HK-2 (cell line): ENCODE measurements around the gene RBSN.

ENCODE experiments used
- DNase-seq: peaks from one replicate; pipeline ENCODE4 v3.0.0-alpha.2; 2018; ENCODE audit not compliant: unreplicated experiment

The RBSN gene

DNA sequence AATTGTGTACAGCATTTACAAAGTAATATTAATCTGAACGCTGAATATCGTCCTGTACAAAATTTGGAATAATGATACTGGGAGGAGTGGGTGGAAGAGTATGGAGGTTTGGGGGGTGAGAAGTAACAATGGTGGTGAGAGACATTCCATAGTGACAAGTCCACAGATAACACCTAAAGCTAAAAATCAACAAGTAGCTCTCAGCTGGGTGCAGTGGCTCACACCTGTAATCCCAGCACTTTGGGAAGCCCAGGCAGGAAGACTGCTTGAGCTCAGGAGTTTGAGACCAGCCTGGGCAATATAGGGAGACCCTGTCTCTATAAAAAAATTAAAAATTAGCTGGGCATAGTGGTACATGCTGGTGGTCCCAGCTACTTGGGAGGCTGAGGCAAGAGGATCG is 38.9 kb downstream of the RBSN start:
- DNase-seq = no peak

DNA sequence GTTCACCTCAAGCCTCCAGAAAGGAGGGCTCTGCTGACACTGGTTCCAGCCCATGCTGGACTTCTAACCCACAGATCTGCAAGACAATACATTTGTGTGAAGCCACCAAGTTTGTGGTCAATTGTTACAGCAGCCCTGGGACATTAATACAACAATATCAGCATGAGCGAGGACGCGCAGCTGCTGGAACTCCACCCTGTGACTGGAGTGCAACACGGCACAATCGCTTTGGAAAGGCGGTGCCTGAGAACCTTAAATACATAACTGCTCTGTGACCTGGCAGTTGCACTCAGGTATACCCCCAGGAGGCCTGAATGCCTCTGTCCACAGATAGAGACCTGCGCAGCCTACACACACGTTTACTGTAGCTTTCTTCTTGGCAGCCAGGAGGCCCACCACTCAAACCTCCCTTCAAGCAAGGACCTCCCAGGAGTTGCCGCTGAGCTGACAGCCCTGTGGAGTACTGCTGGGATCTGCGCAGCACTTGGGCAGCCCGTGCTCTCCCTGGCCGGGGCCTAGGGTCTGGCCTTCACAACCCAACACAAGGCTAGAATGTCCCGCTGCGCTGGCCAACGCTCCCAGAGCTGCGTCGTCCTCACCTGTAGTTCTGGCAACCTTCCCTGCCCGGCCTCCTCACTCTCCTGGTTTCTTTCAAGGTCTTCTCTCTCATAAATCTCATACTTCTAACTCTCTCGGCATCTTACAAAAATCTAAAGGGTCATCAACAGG is 42.1 kb downstream of the RBSN start:
- no peak for DNase-seq

DNA sequence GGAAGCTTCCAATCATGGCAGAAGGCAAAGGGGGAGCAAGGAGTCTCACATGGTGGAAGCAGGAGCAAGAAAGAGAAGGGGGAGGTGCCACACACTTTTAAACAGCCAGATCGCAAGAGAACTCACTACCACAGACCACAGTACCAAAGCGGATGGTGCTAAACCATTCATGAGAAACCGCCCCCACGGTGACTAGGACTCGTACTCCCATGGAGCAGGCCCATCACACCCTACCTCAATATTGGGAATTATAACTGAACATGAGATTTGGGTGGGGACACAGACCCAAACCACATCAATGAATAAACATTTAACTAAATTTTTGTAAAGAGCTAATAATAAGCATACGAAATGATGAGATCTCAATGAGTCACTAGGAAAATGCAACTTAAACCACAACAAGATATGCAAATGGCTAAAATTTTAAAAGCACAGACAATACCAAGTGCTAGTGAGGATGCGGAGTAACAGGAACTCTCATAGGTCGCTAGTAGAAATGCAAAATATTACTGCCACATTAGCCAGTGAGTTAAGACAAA is 43.9 kb downstream of the RBSN start:
- DNase-seq = no peak

DNA sequence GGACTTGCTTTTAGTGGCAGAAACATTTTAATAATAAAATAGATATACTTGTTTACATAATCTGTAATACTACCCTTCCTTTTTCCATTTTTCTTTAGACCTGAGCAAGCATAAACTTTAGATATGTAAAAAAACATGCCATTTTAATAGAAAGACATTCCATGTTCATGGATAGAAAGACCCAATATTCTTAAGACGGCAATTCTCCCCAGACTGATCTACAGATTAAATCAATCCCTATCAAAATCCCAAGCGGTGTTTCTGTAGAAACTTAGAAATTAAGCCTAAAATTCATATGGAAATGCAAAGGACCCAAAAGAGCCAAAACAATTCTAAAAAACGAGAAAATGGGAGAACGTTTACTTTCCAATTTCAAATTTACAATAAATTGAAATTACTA is 45.4 kb downstream of the RBSN start:
- DNase-seq = no peak

DNA sequence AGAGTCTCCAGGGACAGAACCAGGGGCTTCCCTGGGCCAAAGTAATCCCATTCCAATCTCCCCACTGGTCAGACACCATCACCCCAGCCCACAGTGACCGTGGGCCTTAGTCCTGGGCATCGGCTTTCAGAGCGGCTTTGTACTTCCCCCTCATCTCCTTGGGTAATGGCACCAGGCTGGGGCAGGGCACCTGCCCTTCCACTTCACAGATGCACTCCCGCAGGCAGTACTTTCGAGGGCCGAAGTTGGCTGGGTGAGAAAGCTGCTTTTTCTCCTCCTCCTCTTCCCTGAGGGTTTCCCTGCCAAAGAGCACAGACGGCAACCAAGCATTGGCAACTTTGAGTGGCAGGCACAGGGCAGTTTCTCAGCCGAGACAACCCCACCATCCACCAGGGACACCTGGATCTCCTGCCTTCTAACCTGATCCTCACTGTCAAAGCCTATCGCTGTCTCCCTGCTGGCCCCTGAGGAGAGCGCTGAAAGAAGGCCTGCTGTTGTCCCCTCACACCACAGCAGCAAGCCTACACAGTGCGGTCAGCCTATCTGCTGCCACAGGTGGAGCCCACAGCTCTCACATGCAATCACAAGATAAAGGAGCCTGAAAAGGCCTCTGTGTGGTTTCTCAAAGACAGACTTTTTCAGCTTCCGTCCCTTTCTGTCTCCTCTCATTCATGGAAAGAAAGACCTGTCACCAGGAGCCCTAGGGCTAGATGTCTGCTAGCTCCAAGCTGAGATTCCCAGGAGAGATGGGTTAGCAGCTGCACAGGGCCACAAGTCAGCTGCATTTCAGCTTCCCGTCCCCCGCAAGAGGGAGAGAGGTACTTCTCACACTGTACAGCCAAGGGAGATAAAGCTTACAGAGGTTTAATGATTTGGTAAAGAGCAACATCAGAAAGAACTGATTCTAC is 46.4 kb downstream of the RBSN start:
- no peak for DNase-seq

DNA sequence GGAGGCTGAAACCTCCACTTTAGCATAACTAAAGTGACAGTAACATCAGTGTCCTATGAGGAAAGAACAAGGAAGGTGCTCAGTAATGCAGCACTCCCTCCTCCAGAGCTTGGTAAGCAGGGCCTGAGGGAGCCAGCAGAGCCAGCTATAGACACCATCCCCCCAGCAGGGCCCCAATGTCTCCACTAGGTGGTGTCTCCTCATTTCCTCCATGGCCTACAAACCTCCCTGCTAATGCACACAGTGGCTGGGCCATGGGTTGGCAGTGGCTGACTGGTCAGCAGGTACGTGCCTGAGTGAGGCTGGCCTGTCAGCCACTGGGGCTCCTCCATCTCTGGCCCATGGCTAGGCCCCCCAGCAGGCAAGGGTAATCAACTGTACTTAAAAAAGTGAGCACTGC is 47.4 kb downstream of the RBSN start:
- peak; percentile 35 for DNase-seq

DNA sequence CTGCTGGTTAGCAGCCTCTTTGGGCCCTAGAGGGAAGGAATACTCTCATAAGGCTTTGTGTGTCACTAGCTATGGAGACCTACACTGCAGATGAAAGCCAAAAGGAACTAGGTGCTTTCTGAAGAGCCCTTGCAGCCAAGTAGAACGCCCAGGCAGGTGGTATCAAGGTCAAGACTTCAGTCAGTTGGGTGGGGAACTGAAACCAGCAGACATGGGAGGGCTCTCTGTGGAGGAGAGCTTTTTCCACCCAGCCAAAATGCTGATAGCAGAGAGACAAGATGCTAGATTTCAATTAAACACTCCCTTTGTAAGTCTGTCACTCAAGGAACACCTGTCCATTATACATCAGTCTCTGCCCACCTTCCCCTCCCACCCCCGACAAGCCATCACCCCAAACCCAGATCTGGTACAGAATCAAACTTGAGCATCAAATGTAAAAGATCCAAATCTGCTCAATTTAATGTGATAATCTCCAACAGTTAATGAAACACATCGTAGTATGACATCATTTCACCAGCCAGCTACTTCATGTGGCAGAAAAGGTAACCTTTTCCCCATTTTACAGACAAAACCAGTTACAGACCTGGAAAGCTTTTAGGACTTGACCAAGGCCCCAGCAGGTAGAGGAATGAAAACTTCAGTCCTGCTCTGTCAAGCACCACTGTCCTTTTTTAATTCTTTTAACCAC is 48.4 kb downstream of the RBSN start:
- DNase-seq = no peak

DNA sequence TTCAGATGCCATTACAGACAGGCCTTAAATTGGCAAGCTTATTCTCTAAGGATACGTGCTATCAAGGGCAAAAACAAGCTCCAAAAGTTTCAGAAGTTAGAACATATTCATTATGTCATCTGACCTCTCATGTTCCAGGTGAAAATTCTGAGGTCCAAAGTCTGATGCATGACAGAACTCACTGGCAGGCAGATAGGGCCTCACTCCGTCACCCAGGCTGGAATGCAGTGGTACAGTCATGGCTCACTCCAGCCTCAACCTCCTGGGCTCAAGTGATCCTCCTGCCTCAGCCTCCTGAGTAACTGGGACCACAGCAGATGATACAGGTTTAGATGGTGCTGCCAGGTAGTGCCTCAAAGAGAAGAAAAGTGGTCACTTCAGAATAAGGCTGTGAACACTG is 49.4 kb downstream of the RBSN start:
- no peak for DNase-seq

DNA sequence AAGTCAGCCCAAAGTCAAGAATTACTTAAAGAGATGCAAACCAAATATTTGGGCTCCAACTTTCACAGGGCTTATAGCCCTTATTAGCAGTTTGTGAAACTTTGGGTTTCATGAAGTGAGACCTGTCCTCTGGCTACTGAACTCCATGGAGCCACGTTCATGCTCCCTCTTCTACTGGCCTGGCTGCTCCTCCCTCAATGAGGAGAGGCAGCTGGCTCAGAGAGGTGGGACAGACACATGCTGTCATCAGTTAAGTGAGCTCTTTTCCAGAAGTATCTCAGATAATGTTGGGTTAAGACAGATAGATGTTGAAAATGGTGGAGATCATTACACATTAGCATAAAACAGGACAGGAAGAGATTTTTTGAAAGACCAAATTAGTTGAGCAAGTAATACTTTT is 53.3 kb downstream of the RBSN start:
- DNase-seq = no peak

DNA sequence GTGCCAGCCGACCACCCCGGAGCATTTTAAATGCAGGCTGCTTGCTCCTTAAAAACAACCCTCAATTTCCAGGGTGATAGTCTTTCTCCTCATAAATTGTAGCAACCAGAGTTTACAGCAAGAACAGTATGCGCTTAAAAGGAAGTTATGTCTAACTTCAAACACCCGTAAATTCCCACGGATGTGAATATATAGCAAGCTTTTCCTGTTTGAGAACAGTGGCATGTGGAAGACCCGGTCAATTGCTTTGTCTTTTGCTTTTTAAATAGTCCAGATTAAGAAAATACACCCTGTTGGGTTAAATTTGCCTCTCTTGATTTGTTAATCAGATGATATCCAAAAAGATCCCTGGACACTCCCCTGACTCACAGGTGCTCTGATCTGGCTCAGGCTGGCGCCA is 54.6 kb downstream of the RBSN start:
- no peak for DNase-seq

DNA sequence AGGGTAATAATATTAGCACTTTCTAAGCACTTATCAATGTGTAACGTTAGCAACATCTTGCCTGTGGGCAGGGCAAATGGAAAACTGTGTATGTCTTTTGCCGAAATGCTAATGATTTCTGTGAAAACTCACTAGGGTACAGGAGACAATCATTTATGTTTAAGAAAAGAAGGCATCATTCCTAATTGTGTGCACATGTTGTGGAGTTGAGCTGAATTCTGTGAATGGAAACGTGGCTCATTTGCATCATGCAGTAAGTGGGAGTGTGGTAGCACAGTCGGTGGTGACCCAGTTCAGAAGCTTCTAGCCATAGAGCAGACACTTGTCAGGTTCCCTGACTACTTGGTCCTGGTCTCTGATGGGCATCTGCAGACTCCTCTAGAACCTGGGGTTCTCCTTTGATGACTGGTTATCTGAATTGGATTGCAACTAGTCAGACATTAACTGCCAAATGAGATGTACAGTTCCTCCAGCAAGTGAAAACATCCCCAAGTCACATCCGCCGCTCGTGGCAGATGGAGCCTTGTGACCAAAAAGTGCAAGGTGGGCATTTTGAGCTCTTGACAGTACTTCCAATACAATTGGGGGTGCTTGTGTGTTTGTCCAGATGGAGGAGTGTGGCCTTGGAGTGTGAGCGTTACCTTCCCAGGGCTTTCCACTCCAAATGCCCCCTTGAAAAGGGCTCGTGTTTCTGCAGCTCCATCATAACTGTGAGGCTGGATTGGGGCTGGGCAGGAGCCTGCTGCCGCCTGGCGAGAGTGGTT is 55.4 kb downstream of the RBSN start:
- no peak for DNase-seq

DNA sequence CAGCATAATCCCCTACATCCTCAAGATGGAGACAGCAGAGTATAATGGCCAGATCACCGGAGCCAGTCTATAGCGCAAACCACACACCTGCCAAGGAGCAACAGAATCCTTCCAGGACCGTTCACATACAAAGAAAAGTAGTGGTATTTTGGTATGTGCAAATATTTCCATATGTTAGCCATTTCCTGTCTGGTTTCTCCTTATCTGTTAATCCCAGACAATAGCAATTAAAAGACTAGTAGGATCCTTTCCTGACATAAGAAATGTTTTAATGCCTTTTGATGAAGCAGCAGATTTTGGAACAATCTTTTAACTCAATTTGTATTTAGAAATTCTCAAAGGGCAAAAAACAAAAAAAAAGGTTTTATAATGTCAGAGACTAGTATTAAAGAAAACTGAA is 56.0 kb downstream of the RBSN start:
- no peak for DNase-seq

DNA sequence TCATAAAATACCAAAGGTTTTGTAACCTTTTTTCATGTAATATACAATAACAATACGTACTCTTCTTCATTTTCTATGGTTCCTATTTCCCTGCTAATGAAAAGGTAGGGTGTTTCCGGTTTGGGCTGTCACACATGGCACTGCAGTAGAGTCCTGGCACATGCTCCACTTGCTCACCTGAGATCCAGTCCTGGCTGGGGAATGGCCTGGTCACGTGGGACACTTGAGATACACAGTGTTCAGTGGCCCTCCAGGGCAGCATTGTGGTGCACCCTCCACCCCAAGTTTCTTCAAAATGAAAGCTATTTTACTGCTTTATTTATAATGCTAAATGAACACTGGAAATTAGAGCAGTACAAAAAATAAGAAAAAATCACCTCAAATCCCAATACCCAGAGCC is 57.0 kb downstream of the RBSN start:
- DNase-seq = no peak

DNA sequence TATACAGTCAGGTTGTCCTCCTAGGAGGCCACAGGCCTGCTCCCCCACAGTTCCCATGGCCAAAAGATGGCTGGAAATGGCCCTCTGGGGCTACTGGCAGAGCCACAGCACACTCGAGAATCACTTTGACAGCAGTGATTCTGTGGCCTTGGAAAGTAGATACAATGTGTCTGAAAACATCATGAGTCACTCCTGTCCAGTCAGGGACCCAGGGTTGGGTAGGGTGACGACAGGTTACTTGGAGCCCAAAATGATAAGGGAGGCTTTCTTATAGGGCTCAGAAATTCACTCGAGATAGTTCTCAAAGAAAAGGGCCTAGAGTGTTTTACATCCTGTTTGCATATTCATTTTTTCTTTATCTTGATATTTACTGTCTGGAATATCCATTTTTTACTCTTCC is 58.1 kb downstream of the RBSN start:
- no peak for DNase-seq

DNA sequence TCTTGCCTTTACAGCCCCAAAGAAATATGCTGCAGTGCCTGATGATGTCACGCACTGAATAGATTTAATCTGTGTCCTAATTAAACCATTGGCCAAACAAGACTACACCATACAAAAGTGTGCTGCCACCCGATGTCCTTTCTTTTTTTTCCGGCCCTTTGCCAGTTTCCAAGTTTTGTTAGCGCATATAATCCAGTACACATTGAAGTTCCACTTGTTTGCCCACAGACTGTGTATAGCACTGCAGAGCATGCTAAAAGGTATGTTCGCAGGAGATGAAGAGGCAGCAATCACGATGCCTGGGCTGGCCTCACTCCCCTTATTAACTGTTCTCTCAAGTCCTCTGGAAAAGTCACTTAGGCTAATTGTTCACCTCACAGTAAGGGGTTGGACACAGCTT is 60.6 kb downstream of the RBSN start:
- DNase-seq = no peak

DNA sequence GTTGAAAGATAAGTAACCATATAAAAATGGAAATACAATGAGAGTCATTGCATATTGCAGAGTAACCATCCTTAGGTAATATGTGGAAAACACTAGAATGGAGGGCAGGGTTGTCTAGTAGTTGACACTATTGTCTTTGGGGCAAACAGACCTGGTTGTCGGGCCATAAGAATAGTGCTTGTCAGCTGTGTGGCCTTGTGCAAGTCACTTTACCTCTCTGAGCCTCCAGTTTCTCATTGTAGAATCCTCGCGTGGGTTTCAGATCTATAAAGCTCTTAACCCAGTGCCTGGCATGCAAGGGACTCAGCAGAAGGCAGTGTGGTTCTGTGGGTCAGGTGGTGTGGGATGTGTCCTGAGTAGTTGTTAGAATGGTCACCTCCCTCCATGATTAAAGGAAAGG is 65.8 kb downstream of the RBSN start:
- DNase-seq = no peak

DNA sequence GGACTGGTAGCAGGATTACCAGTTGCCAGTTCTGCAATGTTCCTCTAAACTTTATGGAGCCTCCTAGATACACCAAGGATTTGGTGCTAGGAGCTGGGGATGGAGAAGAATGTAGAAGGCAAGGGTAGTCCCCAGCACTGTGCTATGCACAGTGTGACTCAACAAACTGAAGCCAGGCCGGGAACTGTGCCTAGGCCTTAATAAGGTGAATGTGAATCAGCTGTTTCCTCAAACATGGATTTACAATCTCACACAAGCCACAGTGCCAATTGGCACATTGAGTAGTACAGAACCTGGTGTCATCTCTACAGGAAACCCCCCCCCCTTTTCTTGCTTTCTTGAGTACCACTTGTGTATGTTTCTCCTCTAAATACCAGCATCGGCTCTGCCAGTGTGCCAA is 66.3 kb downstream of the RBSN start:
- DNase-seq = no peak

DNA sequence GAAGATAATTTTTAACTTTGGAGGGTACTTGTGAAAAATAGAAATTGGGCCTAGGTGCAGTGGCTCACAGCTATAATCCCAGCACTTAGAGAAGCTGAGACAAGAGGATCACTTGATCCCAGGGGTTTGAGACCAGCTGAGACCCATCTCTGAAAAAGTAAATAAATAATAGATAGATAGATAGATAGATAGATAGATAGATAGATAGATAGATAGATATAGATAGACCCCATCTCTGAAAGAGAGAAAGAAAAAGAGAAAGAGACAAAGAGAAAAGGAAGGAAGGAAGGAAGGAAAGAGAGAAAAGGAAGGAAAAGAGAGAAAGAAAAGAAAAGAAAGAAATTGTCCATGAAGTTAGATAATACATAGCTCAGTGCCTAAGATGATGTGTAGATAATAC is 69.3 kb downstream of the RBSN start:
- no peak for DNase-seq

DNA sequence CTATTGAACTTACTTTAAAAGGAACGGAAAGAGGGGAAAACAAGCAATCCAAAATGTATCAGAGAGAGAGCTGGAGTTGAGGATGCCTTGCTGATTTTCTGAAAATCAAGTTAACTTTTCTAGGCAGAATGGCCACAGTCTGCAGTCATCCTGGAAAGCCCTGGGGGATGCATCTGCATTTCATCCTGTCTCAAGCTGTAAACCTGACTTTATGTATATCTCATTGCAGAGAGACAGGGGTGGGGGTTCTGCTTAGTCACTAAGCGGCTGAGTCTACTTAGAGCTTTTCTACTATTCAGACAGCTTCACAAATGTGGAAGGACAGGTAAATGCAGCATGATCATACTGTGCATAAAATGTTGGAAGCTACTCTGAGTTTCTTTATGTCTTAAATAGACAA is 75.2 kb downstream of the RBSN start:
- DNase-seq = no peak

DNA sequence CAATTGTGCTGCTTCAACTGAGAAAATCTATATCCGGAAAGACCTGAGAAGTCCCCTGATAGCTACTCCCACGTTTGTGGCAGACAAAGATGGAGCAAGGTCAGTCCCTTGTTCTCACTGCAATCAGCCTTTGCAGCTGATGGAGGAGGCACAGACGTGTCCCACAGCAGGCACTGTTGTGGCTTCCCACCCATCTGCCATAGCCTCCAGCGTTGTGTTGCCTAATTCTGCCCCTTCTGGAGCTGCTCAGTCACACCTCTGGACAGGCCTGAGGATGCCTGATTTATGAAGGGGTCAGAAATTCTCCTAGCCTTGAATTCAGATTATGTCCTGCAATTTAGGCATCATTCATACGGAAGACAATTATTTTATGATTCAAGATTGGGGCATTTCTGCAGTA is 75.7 kb downstream of the RBSN start:
- DNase-seq = no peak
